Gastroesophageal sphincter (tissue), 4 donors: ENCODE data around the gene ERC1. TPM values are rescaled to one million over a fixed set of nuclear protein-coding genes. Genes with fewer than 3 reads are reported as not detected.

Source experiments
- ATAC-seq: fragments of 150-250 bp; one replicate; pipeline ENCODE4 v1.9.1; 2016; ENCODE audit warnings: mild to moderate bottlenecking, moderate library complexity
- H3K27ac ChIP-seq, 4 donors: fragments of 200-600 bp; sonication (generic) in 3 of 4; 1 replicate in 3 of 4; 2 replicates in 1 of 4; pipeline ENCODE4 v1.5.1; 2016 to 2019
- H3K27me3 ChIP-seq: fragments of 200-600 bp; sonication (generic); one replicate; pipeline ENCODE4 v1.5.1; 2019
- H3K36me3 ChIP-seq, 2 donors: fragments of 200-600 bp; sonication (generic); one replicate each; pipeline ENCODE4 v1.5.1; 2019; ENCODE audit warnings: control low read depth in 1 of 2
- H3K4me1 ChIP-seq, 3 donors: fragments of 200-600 bp; sonication (generic); 1 replicate in 2 of 3; 2 replicates in 1 of 3; pipeline ENCODE4 v1.5.1; 2016 to 2019; ENCODE audit warnings: control low read depth in 2 of 3
- H3K4me3 ChIP-seq, 2 donors: fragments of 200-600 bp; sonication (generic); one replicate each; pipeline ENCODE4 v1.5.1; 2019; ENCODE audit warnings: mild to moderate bottlenecking in 1 of 2, moderate library complexity in 1 of 2
- H3K9me3 ChIP-seq, 3 donors: fragments of 200-600 bp; sonication (generic); one replicate each; pipeline ENCODE4 v1.5.1; 2017 to 2019; ENCODE audit warnings: control low read depth in 2 of 3
- CTCF ChIP-seq, 4 experiments: fragments of 200-600 bp in 2 of 4; fragments of 450-650 bp in 2 of 4; sonication (generic) in 1 of 4; IDR thresholded peaks; one replicate each; pipeline ENCODE4 v1.5.1; 2017 to 2019; ENCODE audit warnings: antibody characterized with exemption in 4 of 4, mild to moderate bottlenecking in 2 of 4, moderate library complexity in 2 of 4
- EP300 ChIP-seq: sonication (generic); formaldehyde crosslinking; IDR thresholded peaks from one replicate; pipeline ENCODE4 v1.6.1; 2017; ENCODE audit warnings: antibody characterized with exemption, mild to moderate bottlenecking
- POLR2A ChIP-seq, 2 donors: fragments of 450-650 bp; IDR thresholded peaks; one replicate each; pipeline ENCODE4 v1.6.1; 2017; ENCODE audit warnings: antibody characterized with exemption in 2 of 2, mild to moderate bottlenecking in 2 of 2, moderate library complexity in 1 of 2
- POLR2AphosphoS5 ChIP-seq: sonication (generic); formaldehyde crosslinking; IDR thresholded peaks from one replicate; pipeline ENCODE4 v1.6.1; 2017; ENCODE audit warnings: antibody characterized with exemption
- WGBS, 2 donors: methylation state at CpG; one replicate each; pipeline ENCODE4 v1.1.5; 2018; ENCODE audit warnings: low coverage in 1 of 2; 5-methylcytosine and 5-hydroxymethylcytosine counted together
- total RNA-seq, 4 donors: library from RNA; depleted of rRNA; stranded (reverse); fragments of >200 nt; gene quantifications; one replicate each; pipeline ENCODE4 v1.1.0, GENCODE V29; 2016

The ERC1 gene
- total RNA-seq, 4 donors from 2014 or later: 38.3 to 80.2 (median 58.4) TPM

- 90 to 94% methylated on average over 1 of the region's 1 CpG for WGBS, 2 donors
- Histone ChIP-seq H3K27ac (no peak overlapping the region), H3K9me3 (no peaks in the 10 kb centered on the region), H3K36me3 (no peaks in the 10 kb centered on the region), H3K27me3 (no peaks in the 10 kb centered on the region), H3K4me3 (no peak overlapping the region), H3K4me1 (peaks cover 0 to 6% (median 0%) of the 10 kb centered on the region in 3 donors)
- no peak for ATAC-seq
- TF ChIP-seq POLR2A (IDR thresholded peaks at IDR 0.05): no peak
- no peak for TF ChIP-seq EP300
- no peak for TF ChIP-seq CTCF (IDR thresholded peaks at IDR 0.05)
- TF ChIP-seq POLR2AphosphoS5: no peak
Measured at GRCh38 chr12:1357711-1358110, 366.7 kb downstream of the ERC1 start.

- Histone ChIP-seq H3K4me1 (peaks cover 0 to 6% (median 0%) of the 10 kb centered on the region in 3 donors), H3K36me3 (no peaks in the 10 kb centered on the region), H3K27ac (no peak overlapping the region), H3K27me3 (no peaks in the 10 kb centered on the region), H3K9me3 (no peaks in the 10 kb centered on the region), H3K4me3 (no peak overlapping the region)
- ATAC-seq: no peak
- TF ChIP-seq POLR2AphosphoS5: no peak
- TF ChIP-seq POLR2A (IDR thresholded peaks at IDR 0.05): no peak
- TF ChIP-seq EP300: no peak
- no peak for TF ChIP-seq CTCF (IDR thresholded peaks at IDR 0.05)
- WGBS, 2 donors: 29 to 47% methylated on average over 1 to 2 of the region's 2 CpGs
Measured at GRCh38 chr12:1360441-1361210, 369.6 kb downstream of the ERC1 start.

GRCh38 chr12:1362143-1362662 lies 371.2 kb downstream of the ERC1 start:
- ATAC-seq: no peak

GRCh38 chr12:1365703-1366102 lies 374.7 kb downstream of the ERC1 start:
- no peaks in the 10 kb centered on the region for H3K36me3 ChIP-seq
- no peaks in the 10 kb centered on the region for H3K27me3 ChIP-seq
- H3K27ac ChIP-seq: no peak overlapping the region
- ATAC-seq: no peak
- TF ChIP-seq POLR2A (IDR thresholded peaks at IDR 0.05) (no peak), POLR2AphosphoS5 (no peak), EP300 (no peak), CTCF (IDR thresholded peaks at IDR 0.05) (no peak)
- no peaks in the 10 kb centered on the region for H3K9me3 ChIP-seq
- H3K4me1 ChIP-seq: no peaks in the 10 kb centered on the region
- WGBS, 2 donors: 94 to 100% methylated on average over 1 of the region's 1 CpG
- no peak overlapping the region for H3K4me3 ChIP-seq

More at GRCh38 chr12:1362143-1362662, 371.2 kb downstream of the ERC1 start:
- Histone ChIP-seq H3K4me1 (no peaks in the 10 kb centered on the region), H3K36me3 (no peaks in the 10 kb centered on the region), H3K9me3 (no peaks in the 10 kb centered on the region), H3K27me3 (no peaks in the 10 kb centered on the region), H3K4me3 (no peak overlapping the region), H3K27ac (no peak overlapping the region)
- TF ChIP-seq CTCF (IDR thresholded peaks at IDR 0.05) (no peak), POLR2A (IDR thresholded peaks at IDR 0.05) (no peak), EP300 (no peak), POLR2AphosphoS5 (no peak)
- 77% methylated on average over 6 of the region's 6 CpGs; no CpG with 5 or more reads in 1 of the 2 donors for WGBS, 2 donors
